ENCODE results near the gene UBE2D1. TPM values are rescaled to one million over a fixed set of nuclear protein-coding genes. Genes with fewer than 3 reads are reported as not detected.

UBE2D1 gene
- total RNA-seq, 2 donors from 2014 or later = 10.2 to 13.9 TPM

- no peaks in the 10 kb centered on the region for H3K36me3 Mint-ChIP-seq (ENCODE audit: low read depth)
- peaks cover 3% of the 10 kb centered on the region for H3K27me3 Mint-ChIP-seq
- peak overlapping the region; percentile 14 for H3K27ac Mint-ChIP-seq
- peak; percentile 46 for ATAC-seq (replicated peaks)
- H3K4me1 Mint-ChIP-seq = peaks cover 6% of the 10 kb centered on the region
- H3K4me3 Mint-ChIP-seq = no peak overlapping the region
- H3K9me3 Mint-ChIP-seq = no peaks in the 10 kb centered on the region
Observed at GRCh38 chr10:58322072-58322834, 12.6 kb upstream of the UBE2D1 start.

- H3K9me3 Mint-ChIP-seq = no peaks in the 10 kb centered on the region
- H3K27me3 Mint-ChIP-seq = peaks cover 3% of the 10 kb centered on the region
- peaks cover 6% of the 10 kb centered on the region for H3K4me1 Mint-ChIP-seq
- H3K36me3 Mint-ChIP-seq (ENCODE audit: low read depth) = no peaks in the 10 kb centered on the region
- no peak overlapping the region for H3K4me3 Mint-ChIP-seq
- peak overlapping the region; percentile 14 for H3K27ac Mint-ChIP-seq
- ATAC-seq (replicated peaks) = no peak
Observed at GRCh38 chr10:58322835-58323209, 12.0 kb upstream of the UBE2D1 start.

GRCh38 chr10:58326967-58327381 is 7.8 kb upstream of the UBE2D1 start:
- Mint-ChIP-seq H3K27me3 (peaks cover 8% of the 10 kb centered on the region), H3K36me3 (ENCODE audit: low read depth) (no peaks in the 10 kb centered on the region), H3K27ac (no peak overlapping the region), H3K4me1 (peaks cover 6% of the 10 kb centered on the region), H3K4me3 (no peak overlapping the region), H3K9me3 (no peaks in the 10 kb centered on the region)
- ATAC-seq (replicated peaks) = no peak

GRCh38 chr10:58328233-58328632 is 6.6 kb upstream of the UBE2D1 start:
- ATAC-seq (replicated peaks) = no peak
- H3K9me3 Mint-ChIP-seq = no peaks in the 10 kb centered on the region
- no peak overlapping the region for H3K4me3 Mint-ChIP-seq
- no peak overlapping the region for H3K27ac Mint-ChIP-seq
- H3K4me1 Mint-ChIP-seq = no peaks in the 10 kb centered on the region
- peaks cover 8% of the 10 kb centered on the region for H3K27me3 Mint-ChIP-seq
- no peaks in the 10 kb centered on the region for H3K36me3 Mint-ChIP-seq (ENCODE audit: low read depth)

- no peak for ATAC-seq (replicated peaks)
- Mint-ChIP-seq H3K9me3 (no peaks in the 10 kb centered on the region), H3K27ac (no peak overlapping the region), H3K4me3 (no peak overlapping the region), H3K4me1 (peaks cover 3% of the 10 kb centered on the region), H3K36me3 (ENCODE audit: low read depth) (no peaks in the 10 kb centered on the region), H3K27me3 (peaks cover 8% of the 10 kb centered on the region)
Observed at GRCh38 chr10:58330431-58330830, 4.4 kb upstream of the UBE2D1 start.

GRCh38 chr10:58331646-58332045 is 3.2 kb upstream of the UBE2D1 start:
- H3K36me3 Mint-ChIP-seq (ENCODE audit: low read depth) = no peaks in the 10 kb centered on the region
- no peak for ATAC-seq (replicated peaks)
- H3K9me3 Mint-ChIP-seq = no peaks in the 10 kb centered on the region
- no peak overlapping the region for H3K27ac Mint-ChIP-seq
- no peak overlapping the region for H3K4me3 Mint-ChIP-seq
- H3K4me1 Mint-ChIP-seq = peaks cover 10% of the 10 kb centered on the region
- H3K27me3 Mint-ChIP-seq = peaks cover 6% of the 10 kb centered on the region

GRCh38 chr10:58335306-58336005 is 650 bp downstream of the UBE2D1 start:
- Mint-ChIP-seq H3K9me3 (no peaks in the 10 kb centered on the region), H3K4me1 (peaks cover 17% of the 10 kb centered on the region), H3K27ac (peak overlapping the region; percentile 87), H3K36me3 (ENCODE audit: low read depth) (peaks cover 10% of the 10 kb centered on the region), H3K4me3 (peak overlapping the region; percentile 91), H3K27me3 (peaks cover 6% of the 10 kb centered on the region)
- ATAC-seq (replicated peaks) = peak; percentile 62

GRCh38 chr10:58336242-58336641 is 1.4 kb downstream of the UBE2D1 start:
- H3K36me3 Mint-ChIP-seq (ENCODE audit: low read depth) = peaks cover 10% of the 10 kb centered on the region
- peaks cover 5% of the 10 kb centered on the region for H3K27me3 Mint-ChIP-seq

GRCh38 chr10:58341422-58341821 is 6.6 kb downstream of the UBE2D1 start:
- Mint-ChIP-seq H3K36me3 (ENCODE audit: low read depth) (peaks cover 30% of the 10 kb centered on the region), H3K27me3 (no peaks in the 10 kb centered on the region), H3K27ac (no peak overlapping the region), H3K4me3 (no peak overlapping the region), H3K9me3 (no peaks in the 10 kb centered on the region), H3K4me1 (peaks cover 24% of the 10 kb centered on the region)
- no peak for ATAC-seq (replicated peaks)

More at GRCh38 chr10:58336242-58336641, 1.4 kb downstream of the UBE2D1 start:
- ATAC-seq (replicated peaks) = no peak
- Mint-ChIP-seq H3K9me3 (no peaks in the 10 kb centered on the region), H3K4me3 (peak overlapping the region; percentile 91), H3K27ac (peak overlapping the region; percentile 87), H3K4me1 (peaks cover 23% of the 10 kb centered on the region)

GRCh38 chr10:58341947-58342346 is 7.1 kb downstream of the UBE2D1 start:
- ATAC-seq (replicated peaks) = no peak
- no peaks in the 10 kb centered on the region for H3K9me3 Mint-ChIP-seq
- no peak overlapping the region for H3K27ac Mint-ChIP-seq
- H3K36me3 Mint-ChIP-seq (ENCODE audit: low read depth) = peaks cover 35% of the 10 kb centered on the region
- H3K27me3 Mint-ChIP-seq = no peaks in the 10 kb centered on the region
- H3K4me1 Mint-ChIP-seq = peaks cover 27% of the 10 kb centered on the region
- H3K4me3 Mint-ChIP-seq = no peak overlapping the region

- Mint-ChIP-seq H3K4me1 (peaks cover 25% of the 10 kb centered on the region), H3K9me3 (no peaks in the 10 kb centered on the region), H3K4me3 (no peak overlapping the region), H3K36me3 (ENCODE audit: low read depth) (peaks cover 26% of the 10 kb centered on the region), H3K27ac (no peak overlapping the region), H3K27me3 (no peaks in the 10 kb centered on the region)
- no peak for ATAC-seq (replicated peaks)
Observed at GRCh38 chr10:58347967-58348366, 13.2 kb downstream of the UBE2D1 start.

GRCh38 chr10:58348571-58349033 is 13.8 kb downstream of the UBE2D1 start:
- Mint-ChIP-seq H3K4me1 (peaks cover 25% of the 10 kb centered on the region), H3K27me3 (no peaks in the 10 kb centered on the region), H3K27ac (no peak overlapping the region), H3K9me3 (no peaks in the 10 kb centered on the region), H3K36me3 (ENCODE audit: low read depth) (peaks cover 20% of the 10 kb centered on the region), H3K4me3 (no peak overlapping the region)
- no peak for ATAC-seq (replicated peaks)

- Mint-ChIP-seq H3K9me3 (no peaks in the 10 kb centered on the region), H3K4me1 (peaks cover 25% of the 10 kb centered on the region), H3K4me3 (no peak overlapping the region), H3K36me3 (ENCODE audit: low read depth) (peaks cover 20% of the 10 kb centered on the region), H3K27ac (no peak overlapping the region), H3K27me3 (no peaks in the 10 kb centered on the region)
- ATAC-seq (replicated peaks) = no peak
Observed at GRCh38 chr10:58350023-58350422, 15.2 kb downstream of the UBE2D1 start.

GRCh38 chr10:58350619-58351323 is 16.0 kb downstream of the UBE2D1 start:
- H3K9me3 Mint-ChIP-seq = no peaks in the 10 kb centered on the region
- no peaks in the 10 kb centered on the region for H3K27me3 Mint-ChIP-seq
- H3K27ac Mint-ChIP-seq = no peak overlapping the region
- H3K4me3 Mint-ChIP-seq = no peak overlapping the region
- ATAC-seq (replicated peaks) = no peak
- peaks cover 15% of the 10 kb centered on the region for H3K36me3 Mint-ChIP-seq (ENCODE audit: low read depth)
- H3K4me1 Mint-ChIP-seq = peaks cover 21% of the 10 kb centered on the region
